Fibroblast of upper back skin (primary cell): ENCODE results near the gene BSND.
A peak's percentile ranks its signal among the peaks of the same experiment; 100 is the strongest.

Experiments used
- DNase-seq: peaks from one replicate; pipeline ENCODE4 v3.0.0-alpha.2; 2013

BSND gene

GRCh38 chr1:54976747-54977146 lies 22.0 kb upstream of the BSND start:
- DNase-seq = no peak

GRCh38 chr1:54977533-54978297 lies 21.0 kb upstream of the BSND start:
- DNase-seq = no peak

- DNase-seq = no peak
Measured at GRCh38 chr1:54978528-54979326, 20.0 kb upstream of the BSND start.

GRCh38 chr1:54979327-54979891 lies 19.3 kb upstream of the BSND start:
- DNase-seq = no peak

GRCh38 chr1:54980046-54980527 lies 18.6 kb upstream of the BSND start:
- DNase-seq = no peak

- DNase-seq = no peak
Measured at GRCh38 chr1:54980528-54981241, 18.0 kb upstream of the BSND start, which contains the start of gene TMEM61. Gene TMEM61 (plus strand): TSS chr1:54980628. CDS start chr1:54981066, 438 bp downstream.

GRCh38 chr1:54981466-54981865 lies 17.3 kb upstream of the BSND start:
- no peak for DNase-seq

GRCh38 chr1:54982739-54983138 lies 16.0 kb upstream of the BSND start:
- DNase-seq = no peak

GRCh38 chr1:54984131-54984842 lies 14.4 kb upstream of the BSND start:
- no peak for DNase-seq

GRCh38 chr1:54985556-54985955 lies 13.2 kb upstream of the BSND start:
- DNase-seq = no peak

- no peak for DNase-seq
Measured at GRCh38 chr1:54986025-54986424, 12.7 kb upstream of the BSND start.

GRCh38 chr1:54986533-54986932 lies 12.2 kb upstream of the BSND start:
- DNase-seq = no peak

GRCh38 chr1:54987427-54987826 lies 11.3 kb upstream of the BSND start:
- DNase-seq = no peak

GRCh38 chr1:54987919-54988705 lies 10.6 kb upstream of the BSND start:
- DNase-seq = peak; percentile 76

GRCh38 chr1:54988975-54989374 lies 9.8 kb upstream of the BSND start:
- no peak for DNase-seq

GRCh38 chr1:54989473-54989872 lies 9.3 kb upstream of the BSND start:
- DNase-seq = no peak

GRCh38 chr1:54989968-54990810 lies 8.5 kb upstream of the BSND start:
- DNase-seq = peak; percentile 57

GRCh38 chr1:54990916-54991315 lies 7.8 kb upstream of the BSND start:
- no peak for DNase-seq

GRCh38 chr1:54991939-54992338 lies 6.8 kb upstream of the BSND start:
- no peak for DNase-seq

GRCh38 chr1:54993140-54993539 lies 5.6 kb upstream of the BSND start:
- no peak for DNase-seq
